Testis (tissue), 2 donors: ENCODE data around the gene CLEC16A.

ENCODE experiments used
- POLR2A ChIP-seq: fragments of 450-650 bp; IDR thresholded peaks from one replicate; pipeline ENCODE4 v1.6.1; 2017; ENCODE audit warnings: antibody characterized with exemption, mild to moderate bottlenecking, moderate library complexity
- TF ChIP-seq, protein P1 (sequence below), 3 experiments: fragments of 450-650 bp in 2 of 3; fragments of 200-600 bp in 1 of 3; sonication (generic) in 1 of 3; IDR thresholded peaks; one replicate each; pipeline ENCODE4 v1.5.1; 2016 to 2019; ENCODE audit warnings: antibody characterized with exemption in 3 of 3, mild to moderate bottlenecking in 2 of 3, moderate library complexity in 1 of 3

DNA sequence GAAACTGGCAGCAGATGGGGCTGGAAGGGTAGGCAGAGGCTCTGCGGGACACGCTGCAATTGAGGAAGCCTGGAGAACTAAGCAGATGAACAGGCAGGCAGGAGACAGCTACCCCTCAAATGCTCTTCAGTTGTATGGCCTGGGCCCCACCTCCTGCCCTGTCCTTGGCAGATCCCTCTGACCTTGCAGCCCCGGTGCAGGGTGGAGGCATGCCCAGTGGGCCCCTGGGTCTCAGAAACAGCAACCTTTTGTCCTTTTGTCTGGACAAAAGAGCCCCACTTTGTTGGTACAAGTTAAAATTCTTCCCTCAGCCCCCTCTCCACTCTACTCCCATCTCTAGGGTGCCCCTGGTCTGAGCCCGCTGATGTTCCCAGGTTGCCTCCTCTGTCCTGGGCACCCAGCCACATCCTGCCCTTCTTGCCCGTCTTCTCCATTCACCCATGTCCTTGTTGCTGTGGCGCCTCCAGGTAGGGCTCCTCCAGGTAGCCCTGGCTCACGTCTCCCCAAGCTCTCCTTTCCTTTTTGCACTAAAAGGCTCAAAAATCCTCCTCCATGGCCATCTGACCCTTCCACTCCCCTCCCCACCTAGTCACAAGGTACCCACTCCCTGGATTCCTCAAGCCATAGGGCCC lies 136.8 kb downstream of the CLEC16A start:
- TF ChIP-seq, protein P1, sequence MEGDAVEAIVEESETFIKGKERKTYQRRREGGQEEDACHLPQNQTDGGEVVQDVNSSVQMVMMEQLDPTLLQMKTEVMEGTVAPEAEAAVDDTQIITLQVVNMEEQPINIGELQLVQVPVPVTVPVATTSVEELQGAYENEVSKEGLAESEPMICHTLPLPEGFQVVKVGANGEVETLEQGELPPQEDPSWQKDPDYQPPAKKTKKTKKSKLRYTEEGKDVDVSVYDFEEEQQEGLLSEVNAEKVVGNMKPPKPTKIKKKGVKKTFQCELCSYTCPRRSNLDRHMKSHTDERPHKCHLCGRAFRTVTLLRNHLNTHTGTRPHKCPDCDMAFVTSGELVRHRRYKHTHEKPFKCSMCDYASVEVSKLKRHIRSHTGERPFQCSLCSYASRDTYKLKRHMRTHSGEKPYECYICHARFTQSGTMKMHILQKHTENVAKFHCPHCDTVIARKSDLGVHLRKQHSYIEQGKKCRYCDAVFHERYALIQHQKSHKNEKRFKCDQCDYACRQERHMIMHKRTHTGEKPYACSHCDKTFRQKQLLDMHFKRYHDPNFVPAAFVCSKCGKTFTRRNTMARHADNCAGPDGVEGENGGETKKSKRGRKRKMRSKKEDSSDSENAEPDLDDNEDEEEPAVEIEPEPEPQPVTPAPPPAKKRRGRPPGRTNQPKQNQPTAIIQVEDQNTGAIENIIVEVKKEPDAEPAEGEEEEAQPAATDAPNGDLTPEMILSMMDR (IDR thresholded peaks at IDR 0.05): no peak
- TF ChIP-seq POLR2A: no peak
